DMS 273 (cell line): Measurements from ENCODE around the gene ARR3.
"Not testable (repeated sequence)": the region's sequence is repeated elsewhere in the genome, so short reads cannot be mapped to it uniquely, and the experiment has no call there.

Experiments used
- DNase-seq: peaks from one replicate; lab custom pipeline; 2025; ENCODE audit not compliant: unreplicated experiment; lab: John Stamatoyannopoulos, UW

The ARR3 gene

GRCh38 chrX:70268034-70268433, at the start of gene ARR3:
ARR3 (plus strand) TSS chrX:70268334; CDS start chrX:70269386, 1,052 bp downstream.
- no peak for DNase-seq

- DNase-seq = peak; percentile 50
These were observed 48.0 kb upstream of the ARR3 start for GRCh38 chrX:70219938-70220764.

DNA sequence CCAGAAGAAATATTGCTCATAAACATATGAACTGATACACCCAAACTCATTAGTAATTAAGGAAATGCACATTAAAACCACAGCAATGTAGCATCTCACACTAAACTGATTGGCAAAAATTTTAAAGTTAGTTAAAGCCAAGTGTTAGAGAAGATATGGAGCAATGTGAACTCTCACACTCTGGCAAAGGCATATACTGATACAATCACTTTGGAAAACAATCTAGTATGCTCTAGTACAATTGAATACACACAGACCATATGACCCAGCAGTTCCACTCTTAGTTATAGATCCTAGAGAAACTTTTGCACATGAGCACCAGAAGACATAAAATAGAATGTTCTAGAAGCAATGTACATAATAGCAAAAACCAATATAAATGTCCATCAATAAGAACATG, 42.1 kb upstream of the ARR3 start:
- no peak for DNase-seq

DNA sequence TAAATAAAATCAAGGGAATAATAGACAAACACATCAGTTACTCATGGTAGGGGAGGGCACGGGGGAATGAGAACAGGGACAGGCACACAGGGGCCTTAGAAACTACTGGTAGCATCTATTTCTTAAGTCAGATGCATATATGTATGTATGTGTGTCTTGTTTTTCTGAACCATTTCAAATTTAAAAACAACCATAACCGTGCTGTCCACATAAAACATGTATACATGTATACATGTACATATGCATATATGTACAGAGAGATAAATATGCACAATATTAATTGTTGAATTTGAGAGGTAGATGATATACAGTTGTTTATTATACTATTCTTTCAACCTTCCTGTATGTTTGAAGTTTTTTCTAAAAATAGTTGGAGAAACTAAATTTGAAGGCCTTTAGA, 41.4 kb upstream of the ARR3 start:
- DNase-seq = no peak

- no peak for DNase-seq
These were observed 36.5 kb upstream of the ARR3 start for GRCh38 chrX:70231666-70232065.

GRCh38 chrX:70234355-70234754, 33.8 kb upstream of the ARR3 start, which contains the start of gene AWAT1:
AWAT1 (plus strand) TSS chrX:70234655; CDS start chrX:70234696, 41 bp downstream.
- no peak for DNase-seq

DNA sequence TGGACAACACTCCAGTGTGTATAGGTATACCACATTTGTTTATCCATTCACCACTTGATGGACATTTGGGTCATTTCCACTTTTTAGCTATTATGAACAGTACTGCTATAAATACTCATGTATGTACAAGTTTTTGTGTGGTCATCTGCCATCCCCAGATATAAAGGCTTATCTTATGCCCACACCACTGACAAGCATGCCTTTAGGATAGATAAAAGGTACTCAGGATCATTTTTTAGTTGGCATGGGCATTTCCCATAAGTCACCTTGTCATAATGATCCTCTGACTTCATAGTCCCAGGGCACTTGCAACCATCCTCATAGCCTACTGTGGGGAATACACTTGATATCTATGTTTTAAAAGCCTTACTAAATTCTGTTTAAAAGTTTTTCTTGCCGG, 27.4 kb upstream of the ARR3 start:
- no peak for DNase-seq

DNA sequence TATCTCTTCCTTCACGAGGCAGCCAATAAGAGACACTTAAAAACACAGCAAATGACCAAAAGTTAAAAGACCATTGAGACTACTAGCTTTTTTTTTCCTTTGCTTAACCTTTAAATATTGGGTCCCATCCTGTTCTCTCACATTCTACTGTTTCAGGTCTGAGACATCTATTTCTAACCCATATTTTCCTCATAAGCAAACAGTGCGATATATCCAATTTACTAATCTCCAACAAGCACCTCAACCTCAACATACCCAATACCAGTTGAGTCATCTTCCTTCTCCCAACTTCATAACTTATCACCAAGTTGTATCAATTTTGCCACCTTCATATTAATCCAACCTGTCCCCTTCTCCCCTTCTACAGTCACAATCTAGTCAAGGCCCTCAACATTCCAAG, 26.6 kb upstream of the ARR3 start:
- no peak for DNase-seq

DNA sequence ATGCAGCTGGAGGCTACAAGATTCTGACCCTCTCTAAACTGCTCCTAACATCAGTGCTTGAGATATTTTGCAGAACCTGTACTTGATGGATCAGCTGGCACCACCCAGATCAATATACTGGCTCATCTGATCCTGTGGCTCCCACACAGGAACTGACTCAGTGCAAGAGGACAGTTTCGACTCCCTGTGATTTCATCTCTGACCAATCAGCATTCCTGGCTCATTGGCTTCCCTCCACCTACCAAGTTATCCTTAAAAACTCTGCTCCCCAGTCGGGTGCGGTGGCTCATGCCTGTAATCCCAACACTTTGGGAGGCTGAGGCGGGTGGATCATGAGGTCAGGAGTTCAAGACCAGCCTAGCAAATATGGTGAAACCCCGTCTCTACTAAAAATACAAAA, 24.5 kb upstream of the ARR3 start:
- not testable (repeated sequence) for DNase-seq

- no peak for DNase-seq
These were observed 23.3 kb upstream of the ARR3 start for GRCh38 chrX:70244881-70245280.

DNA sequence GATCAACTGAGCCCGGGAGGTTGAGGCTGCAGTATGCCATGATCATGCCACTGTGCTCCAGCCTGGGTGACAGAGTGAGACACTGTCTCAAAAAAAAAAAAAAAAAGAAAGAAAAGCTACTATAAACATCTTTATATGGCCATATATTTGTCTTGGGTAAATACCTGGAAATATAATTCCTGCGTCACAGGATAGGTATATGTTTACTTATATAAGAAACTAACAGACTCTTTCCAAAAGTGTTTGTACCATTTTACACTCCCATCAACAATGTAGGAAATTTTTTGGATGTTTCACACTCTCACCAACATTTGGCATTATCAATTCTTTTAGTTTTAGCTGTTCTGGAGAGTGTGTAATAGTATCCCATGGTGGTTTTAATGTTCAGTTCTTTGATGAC, 20.9 kb upstream of the ARR3 start:
- no peak for DNase-seq

GRCh38 chrX:70252491-70252890, 15.6 kb upstream of the ARR3 start:
- DNase-seq = no peak

DNA sequence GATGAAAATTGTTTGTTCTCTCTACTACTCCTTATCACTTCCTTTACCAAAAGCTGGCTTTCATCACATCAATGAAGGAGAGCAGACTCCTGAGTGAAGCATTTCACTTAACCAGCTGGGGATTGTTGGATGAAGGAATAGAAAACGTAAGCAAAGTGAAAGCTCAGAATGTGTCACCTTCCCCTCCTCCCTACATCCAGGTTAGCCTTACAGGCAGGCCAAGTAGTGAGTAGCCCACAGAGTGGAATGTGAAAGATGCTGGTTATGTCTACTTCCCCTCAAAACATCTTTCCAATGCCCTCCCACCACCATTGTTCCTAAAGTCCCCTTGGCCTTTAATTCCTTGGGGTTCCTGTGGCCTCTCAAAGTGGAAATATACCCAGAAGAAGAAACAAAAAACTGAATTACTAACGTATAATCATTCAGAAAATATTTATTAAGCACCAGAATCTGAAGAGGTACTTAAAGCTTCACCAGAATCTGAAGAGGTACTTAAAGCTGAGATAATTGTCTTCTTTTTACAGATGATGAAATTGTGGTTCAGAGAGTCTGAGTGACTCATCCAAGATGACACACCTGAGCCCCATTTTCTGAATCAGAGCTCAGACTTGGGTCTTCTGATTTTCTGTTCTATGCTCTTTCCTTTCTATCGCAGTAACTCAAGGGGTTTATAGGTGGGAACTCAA, 14.6 kb upstream of the ARR3 start:
- no peak for DNase-seq

GRCh38 chrX:70254063-70254400, 14.1 kb upstream of the ARR3 start:
- DNase-seq = no peak

DNA sequence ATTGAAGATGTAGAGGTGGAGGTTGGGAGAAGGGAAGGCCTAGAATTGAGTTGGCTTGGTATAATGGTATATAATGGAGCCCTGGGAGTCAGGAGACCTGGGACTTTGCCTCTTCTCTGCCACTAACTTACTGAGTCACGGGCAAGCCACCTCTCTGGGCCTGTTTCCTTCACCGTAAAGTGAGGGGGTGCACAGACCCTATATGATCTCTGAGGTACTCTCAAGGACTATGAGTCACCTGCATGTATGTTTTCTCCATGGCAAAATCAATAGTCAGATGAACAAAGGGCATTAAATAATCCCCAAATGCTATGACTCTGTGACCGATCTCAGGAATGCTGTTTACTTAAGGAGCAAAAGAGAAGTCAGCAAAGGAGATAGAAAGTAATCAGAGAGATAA, 13.2 kb upstream of the ARR3 start:
- no peak for DNase-seq

GRCh38 chrX:70255452-70255851, 12.7 kb upstream of the ARR3 start:
- no peak for DNase-seq

GRCh38 chrX:70257423-70258288, 10.5 kb upstream of the ARR3 start:
- no peak for DNase-seq

GRCh38 chrX:70260104-70260503, 8.0 kb upstream of the ARR3 start, which contains the start of gene P2RY4:
P2RY4 (minus strand) TSS chrX:70260204; CDS start chrX:70259624, 580 bp downstream.
- no peak for DNase-seq

GRCh38 chrX:70262952-70263567, 5.1 kb upstream of the ARR3 start:
- peak; percentile 61 for DNase-seq

DNA sequence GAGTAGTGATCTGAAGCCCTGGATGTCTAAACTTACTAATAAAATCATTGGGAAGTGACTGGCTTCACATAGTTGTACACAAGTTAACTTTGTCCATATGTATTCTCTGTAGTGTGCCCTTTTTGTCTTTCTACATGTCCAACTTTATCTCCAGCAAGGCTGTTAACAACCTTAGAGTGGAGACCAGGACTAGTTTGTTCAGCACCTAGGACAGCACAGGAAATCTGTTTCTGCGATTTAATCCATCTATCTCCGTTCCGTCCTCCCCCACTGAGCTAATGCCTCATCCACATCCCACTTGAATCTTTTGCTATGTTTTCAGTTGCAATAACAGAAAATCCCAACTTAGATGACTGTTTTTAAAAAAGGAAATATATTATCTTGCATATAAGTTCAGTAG, 3.4 kb upstream of the ARR3 start:
- DNase-seq = no peak

GRCh38 chrX:70274029-70274428, 5.9 kb downstream of the ARR3 start:
- DNase-seq = not testable (repeated sequence)
